ENCODE results near the gene HUNK. TPM values are rescaled to one million over a fixed set of nuclear protein-coding genes. Genes with fewer than 3 reads are reported as not detected.

Gene HUNK
- total and polyA plus RNA-seq, 2 experiments from 2014 or later = 1.6 to 5.1 TPM

DNA sequence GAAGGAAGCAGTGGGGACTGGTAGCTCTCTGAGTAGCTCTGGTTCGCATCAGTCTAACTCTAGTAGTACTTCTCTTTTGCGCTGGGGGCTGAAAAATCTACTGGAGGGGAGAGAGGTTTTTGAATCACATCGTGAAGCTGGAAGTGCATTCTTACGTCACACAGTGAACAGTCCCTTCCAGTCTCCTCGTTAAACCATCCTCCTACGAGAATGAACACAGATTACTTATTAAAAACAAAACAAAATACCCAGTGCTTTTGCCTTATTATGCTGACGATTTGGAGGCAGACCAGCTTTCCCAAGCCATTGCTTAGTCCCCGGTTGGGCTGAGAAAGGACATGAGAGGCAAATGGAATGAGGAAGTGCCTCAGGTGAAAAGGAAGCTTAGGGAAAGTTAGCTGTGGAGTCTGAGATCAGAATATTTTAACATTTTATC, 16.1 kb downstream of the HUNK start:
- Histone ChIP-seq H3K27ac (ENCODE audit: low read depth) (peak overlapping the region; percentile 12), H3K4me2 (0 out of 2 replicates have a peak overlapping the region, but pooled peaks have one; percentile 1), H2AFZ (no peak overlapping the region), H3K79me2 (replicated peaks; ENCODE audit: insufficient read depth) (peaks cover 32% of the 10 kb centered on the region), H3K9me2 (ENCODE audit: insufficient read depth) (no peaks in the 10 kb centered on the region), H3K27me3 (ENCODE audit: insufficient read depth) (no peaks in the 10 kb centered on the region), H3K4me1 (ENCODE audit: insufficient read depth) (peaks cover 32% of the 10 kb centered on the region), H3K4me3 (no peak overlapping the region), H3F3A (replicated peaks; ENCODE audit: low read depth) (0 out of 2 replicates have a peak, but pooled peaks cover 6% of the 10 kb centered on the region), H4K20me1 (replicated peaks; ENCODE audit: insufficient read depth) (no peaks in the 10 kb centered on the region), H3K36me3 (ENCODE audit: insufficient read depth) (no peaks in the 10 kb centered on the region)
- ATAC-seq (peak; percentile 86), DNase-seq (ENCODE audit: low spot score) (peak; percentile 88)
- Mint-ChIP-seq H3K4me1 (peaks cover 31% of the 10 kb centered on the region), H3K36me3 (ENCODE audit: low read depth) (no peaks in the 10 kb centered on the region), H3K27ac (peak overlapping the region; percentile 92), H3K27me3 (ENCODE audit: insufficient read depth, low read depth, poor library complexity) (peaks cover 8% of the 10 kb centered on the region), H3K9me3 (no peaks in the 10 kb centered on the region), H3K4me3 (peak overlapping the region; percentile 38; the same call in 2 of the 3 replicates)
- TF ChIP-seq EZH2phosphoT487 (IDR thresholded peaks at IDR 0.05; ENCODE audit: unreplicated experiment) = no peak
- TF ChIP-seq, protein P1, sequence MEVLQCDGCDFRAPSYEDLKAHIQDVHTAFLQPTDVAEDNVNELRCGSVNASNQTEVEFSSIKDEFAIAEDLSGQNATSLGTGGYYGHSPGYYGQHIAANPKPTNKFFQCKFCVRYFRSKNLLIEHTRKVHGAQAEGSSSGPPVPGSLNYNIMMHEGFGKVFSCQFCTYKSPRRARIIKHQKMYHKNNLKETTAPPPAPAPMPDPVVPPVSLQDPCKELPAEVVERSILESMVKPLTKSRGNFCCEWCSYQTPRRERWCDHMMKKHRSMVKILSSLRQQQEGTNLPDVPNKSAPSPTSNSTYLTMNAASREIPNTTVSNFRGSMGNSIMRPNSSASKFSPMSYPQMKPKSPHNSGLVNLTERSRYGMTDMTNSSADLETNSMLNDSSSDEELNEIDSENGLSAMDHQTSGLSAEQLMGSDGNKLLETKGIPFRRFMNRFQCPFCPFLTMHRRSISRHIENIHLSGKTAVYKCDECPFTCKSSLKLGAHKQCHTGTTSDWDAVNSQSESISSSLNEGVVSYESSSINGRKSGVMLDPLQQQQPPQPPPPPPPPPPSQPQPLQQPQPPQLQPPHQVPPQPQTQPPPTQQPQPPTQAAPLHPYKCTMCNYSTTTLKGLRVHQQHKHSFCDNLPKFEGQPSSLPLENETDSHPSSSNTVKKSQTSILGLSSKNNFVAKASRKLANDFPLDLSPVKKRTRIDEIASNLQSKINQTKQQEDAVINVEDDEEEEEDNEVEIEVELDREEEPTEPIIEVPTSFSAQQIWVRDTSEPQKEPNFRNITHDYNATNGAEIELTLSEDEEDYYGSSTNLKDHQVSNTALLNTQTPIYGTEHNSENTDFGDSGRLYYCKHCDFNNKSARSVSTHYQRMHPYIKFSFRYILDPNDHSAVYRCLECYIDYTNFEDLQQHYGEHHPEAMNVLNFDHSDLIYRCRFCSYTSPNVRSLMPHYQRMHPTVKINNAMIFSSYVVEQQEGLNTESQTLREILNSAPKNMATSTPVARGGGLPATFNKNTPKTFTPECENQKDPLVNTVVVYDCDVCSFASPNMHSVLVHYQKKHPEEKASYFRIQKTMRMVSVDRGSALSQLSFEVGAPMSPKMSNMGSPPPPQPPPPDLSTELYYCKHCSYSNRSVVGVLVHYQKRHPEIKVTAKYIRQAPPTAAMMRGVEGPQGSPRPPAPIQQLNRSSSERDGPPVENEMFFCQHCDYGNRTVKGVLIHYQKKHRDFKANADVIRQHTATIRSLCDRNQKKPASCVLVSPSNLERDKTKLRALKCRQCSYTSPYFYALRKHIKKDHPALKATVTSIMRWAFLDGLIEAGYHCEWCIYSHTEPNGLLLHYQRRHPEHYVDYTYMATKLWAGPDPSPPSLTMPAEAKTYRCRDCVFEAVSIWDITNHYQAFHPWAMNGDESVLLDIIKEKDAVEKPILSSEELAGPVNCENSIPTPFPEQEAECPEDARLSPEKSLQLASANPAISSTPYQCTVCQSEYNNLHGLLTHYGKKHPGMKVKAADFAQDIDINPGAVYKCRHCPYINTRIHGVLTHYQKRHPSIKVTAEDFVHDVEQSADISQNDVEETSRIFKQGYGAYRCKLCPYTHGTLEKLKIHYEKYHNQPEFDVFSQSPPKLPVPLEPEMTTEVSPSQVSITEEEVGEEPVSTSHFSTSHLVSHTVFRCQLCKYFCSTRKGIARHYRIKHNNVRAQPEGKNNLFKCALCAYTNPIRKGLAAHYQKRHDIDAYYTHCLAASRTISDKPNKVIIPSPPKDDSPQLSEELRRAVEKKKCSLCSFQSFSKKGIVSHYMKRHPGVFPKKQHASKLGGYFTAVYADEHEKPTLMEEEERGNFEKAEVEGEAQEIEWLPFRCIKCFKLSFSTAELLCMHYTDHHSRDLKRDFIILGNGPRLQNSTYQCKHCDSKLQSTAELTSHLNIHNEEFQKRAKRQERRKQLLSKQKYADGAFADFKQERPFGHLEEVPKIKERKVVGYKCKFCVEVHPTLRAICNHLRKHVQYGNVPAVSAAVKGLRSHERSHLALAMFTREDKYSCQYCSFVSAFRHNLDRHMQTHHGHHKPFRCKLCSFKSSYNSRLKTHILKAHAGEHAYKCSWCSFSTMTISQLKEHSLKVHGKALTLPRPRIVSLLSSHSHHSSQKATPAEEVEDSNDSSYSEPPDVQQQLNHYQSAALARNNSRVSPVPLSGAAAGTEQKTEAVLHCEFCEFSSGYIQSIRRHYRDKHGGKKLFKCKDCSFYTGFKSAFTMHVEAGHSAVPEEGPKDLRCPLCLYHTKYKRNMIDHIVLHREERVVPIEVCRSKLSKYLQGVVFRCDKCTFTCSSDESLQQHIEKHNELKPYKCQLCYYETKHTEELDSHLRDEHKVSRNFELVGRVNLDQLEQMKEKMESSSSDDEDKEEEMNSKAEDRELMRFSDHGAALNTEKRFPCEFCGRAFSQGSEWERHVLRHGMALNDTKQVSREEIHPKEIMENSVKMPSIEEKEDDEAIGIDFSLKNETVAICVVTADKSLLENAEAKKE (CRISPR knock-in tag; IDR thresholded peaks at IDR 0.05) = no peak
- no peak for TF ChIP-seq CREB1 (CRISPR knock-in tag; IDR thresholded peaks at IDR 0.05; ENCODE audit: low read depth)
- TF ChIP-seq STAT1 (IDR thresholded peaks at IDR 0.05; ENCODE audit: unreplicated experiment) = no peak
- no peak for TF ChIP-seq JUNB (IDR thresholded peaks at IDR 0.05; ENCODE audit: unreplicated experiment)
- TF ChIP-seq EZH2 (IDR thresholded peaks at IDR 0.05; ENCODE audit: low read depth, unreplicated experiment) = no peak
- TF ChIP-seq, protein P2, sequence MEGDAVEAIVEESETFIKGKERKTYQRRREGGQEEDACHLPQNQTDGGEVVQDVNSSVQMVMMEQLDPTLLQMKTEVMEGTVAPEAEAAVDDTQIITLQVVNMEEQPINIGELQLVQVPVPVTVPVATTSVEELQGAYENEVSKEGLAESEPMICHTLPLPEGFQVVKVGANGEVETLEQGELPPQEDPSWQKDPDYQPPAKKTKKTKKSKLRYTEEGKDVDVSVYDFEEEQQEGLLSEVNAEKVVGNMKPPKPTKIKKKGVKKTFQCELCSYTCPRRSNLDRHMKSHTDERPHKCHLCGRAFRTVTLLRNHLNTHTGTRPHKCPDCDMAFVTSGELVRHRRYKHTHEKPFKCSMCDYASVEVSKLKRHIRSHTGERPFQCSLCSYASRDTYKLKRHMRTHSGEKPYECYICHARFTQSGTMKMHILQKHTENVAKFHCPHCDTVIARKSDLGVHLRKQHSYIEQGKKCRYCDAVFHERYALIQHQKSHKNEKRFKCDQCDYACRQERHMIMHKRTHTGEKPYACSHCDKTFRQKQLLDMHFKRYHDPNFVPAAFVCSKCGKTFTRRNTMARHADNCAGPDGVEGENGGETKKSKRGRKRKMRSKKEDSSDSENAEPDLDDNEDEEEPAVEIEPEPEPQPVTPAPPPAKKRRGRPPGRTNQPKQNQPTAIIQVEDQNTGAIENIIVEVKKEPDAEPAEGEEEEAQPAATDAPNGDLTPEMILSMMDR (conservative IDR thresholded peaks at IDR 0.05; ENCODE audit: low read depth in 2 of 2) = no peak
- no peak for TF ChIP-seq NANOG (IDR thresholded peaks at IDR 0.05; ENCODE audit: borderline replicate concordance)
- no peak for TF ChIP-seq POLR2AphosphoS5 (IDR thresholded peaks at IDR 0.05; ENCODE audit: low read depth)
- no peak for TF ChIP-seq ZNF331 (CRISPR knock-in tag; IDR thresholded peaks at IDR 0.05; ENCODE audit: low read depth)
- no peak for TF ChIP-seq ZNF114 (CRISPR knock-in tag; IDR thresholded peaks at IDR 0.05)
- TF ChIP-seq, protein P3, sequence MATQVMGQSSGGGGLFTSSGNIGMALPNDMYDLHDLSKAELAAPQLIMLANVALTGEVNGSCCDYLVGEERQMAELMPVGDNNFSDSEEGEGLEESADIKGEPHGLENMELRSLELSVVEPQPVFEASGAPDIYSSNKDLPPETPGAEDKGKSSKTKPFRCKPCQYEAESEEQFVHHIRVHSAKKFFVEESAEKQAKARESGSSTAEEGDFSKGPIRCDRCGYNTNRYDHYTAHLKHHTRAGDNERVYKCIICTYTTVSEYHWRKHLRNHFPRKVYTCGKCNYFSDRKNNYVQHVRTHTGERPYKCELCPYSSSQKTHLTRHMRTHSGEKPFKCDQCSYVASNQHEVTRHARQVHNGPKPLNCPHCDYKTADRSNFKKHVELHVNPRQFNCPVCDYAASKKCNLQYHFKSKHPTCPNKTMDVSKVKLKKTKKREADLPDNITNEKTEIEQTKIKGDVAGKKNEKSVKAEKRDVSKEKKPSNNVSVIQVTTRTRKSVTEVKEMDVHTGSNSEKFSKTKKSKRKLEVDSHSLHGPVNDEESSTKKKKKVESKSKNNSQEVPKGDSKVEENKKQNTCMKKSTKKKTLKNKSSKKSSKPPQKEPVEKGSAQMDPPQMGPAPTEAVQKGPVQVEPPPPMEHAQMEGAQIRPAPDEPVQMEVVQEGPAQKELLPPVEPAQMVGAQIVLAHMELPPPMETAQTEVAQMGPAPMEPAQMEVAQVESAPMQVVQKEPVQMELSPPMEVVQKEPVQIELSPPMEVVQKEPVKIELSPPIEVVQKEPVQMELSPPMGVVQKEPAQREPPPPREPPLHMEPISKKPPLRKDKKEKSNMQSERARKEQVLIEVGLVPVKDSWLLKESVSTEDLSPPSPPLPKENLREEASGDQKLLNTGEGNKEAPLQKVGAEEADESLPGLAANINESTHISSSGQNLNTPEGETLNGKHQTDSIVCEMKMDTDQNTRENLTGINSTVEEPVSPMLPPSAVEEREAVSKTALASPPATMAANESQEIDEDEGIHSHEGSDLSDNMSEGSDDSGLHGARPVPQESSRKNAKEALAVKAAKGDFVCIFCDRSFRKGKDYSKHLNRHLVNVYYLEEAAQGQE (IDR thresholded peaks at IDR 0.05; ENCODE audit: unreplicated experiment) = no peak
- TF ChIP-seq, protein P4, sequence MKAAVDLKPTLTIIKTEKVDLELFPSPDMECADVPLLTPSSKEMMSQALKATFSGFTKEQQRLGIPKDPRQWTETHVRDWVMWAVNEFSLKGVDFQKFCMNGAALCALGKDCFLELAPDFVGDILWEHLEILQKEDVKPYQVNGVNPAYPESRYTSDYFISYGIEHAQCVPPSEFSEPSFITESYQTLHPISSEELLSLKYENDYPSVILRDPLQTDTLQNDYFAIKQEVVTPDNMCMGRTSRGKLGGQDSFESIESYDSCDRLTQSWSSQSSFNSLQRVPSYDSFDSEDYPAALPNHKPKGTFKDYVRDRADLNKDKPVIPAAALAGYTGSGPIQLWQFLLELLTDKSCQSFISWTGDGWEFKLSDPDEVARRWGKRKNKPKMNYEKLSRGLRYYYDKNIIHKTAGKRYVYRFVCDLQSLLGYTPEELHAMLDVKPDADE (IDR thresholded peaks at IDR 0.05) = no peak
